Measurements from ENCODE around the gene B3GNT7.
A peak's percentile ranks its signal among the peaks of the same experiment; 100 is the strongest.

The B3GNT7 gene

DNA sequence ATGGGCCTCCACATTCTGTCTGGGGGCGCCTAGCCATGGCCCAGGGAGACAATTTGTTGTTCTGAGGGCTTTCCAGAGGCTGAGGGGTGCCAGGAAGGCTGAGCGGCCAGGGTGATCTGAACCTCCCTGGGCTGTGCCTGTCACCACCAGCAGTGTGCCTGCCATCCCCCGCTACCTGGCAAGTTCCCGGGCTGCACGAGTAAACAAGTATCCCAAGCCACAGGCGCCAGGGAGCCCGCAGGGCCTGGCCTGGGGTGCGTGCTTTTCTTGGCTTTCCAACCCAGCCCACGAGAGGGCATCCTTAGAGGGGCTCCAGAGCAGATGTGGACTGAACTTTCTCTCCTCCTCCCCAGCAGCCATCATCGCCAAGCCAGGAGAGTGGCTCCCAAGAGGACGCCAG lies 35.1 kb upstream of the B3GNT7 start:
- TF ChIP-seq POLR2AphosphoS5 (IDR thresholded peaks at IDR 0.05; ENCODE audit: low read depth) = no peak
- no peaks in the 10 kb centered on the region for H3K27me3 ChIP-seq (ENCODE audit: insufficient read depth, poor library complexity, severe bottlenecking)
- no peak overlapping the region for H3K4me3 ChIP-seq (replicated peaks; ENCODE audit: insufficient read depth, low read length)
- no peak for DNase-seq (ENCODE audit: low read depth in 1 of 2, low spot score in 1 of 2)
- peak overlapping the region; percentile 94 for H3K27ac ChIP-seq (replicated peaks)

DNA sequence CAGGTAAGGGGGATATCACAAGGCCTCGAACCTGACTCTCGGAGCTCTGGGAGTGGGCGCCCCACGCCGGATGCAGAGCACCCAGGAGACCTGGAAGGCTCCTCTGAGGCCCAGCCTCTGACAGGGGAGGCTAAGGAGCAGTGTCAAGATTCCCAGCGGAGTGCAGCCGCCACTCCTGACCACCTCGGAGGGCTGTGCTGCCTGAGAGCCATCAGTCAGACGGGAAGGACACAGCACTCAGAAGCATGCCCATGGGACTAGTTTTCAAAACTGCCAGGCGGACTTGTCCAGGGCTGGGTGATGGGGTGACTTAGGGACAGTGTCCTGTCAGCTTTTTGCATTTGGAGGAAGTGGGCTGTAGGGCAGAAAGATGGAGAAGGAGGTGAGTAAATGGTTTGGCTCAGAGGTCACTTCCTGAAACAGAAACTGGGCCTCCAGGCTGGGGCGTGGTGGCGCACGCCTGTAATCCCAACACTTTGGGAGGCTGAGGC lies 34.6 kb upstream of the B3GNT7 start:
- TF ChIP-seq SPI1 (IDR thresholded peaks at IDR 0.05; ENCODE audit: borderline replicate concordance, low read depth) = peak; percentile 79
- no peak for TF ChIP-seq CTCF (IDR thresholded peaks at IDR 0.05; ENCODE audit: insufficient read depth, low read length)
- DNase-seq (ENCODE audit: low read depth in 1 of 2, low spot score in 1 of 2) = peak in 1 of 2 experiments; percentile 38
- peak overlapping the region; percentile 94 for H3K27ac ChIP-seq (replicated peaks)
- H3K4me3 ChIP-seq (replicated peaks; ENCODE audit: insufficient read depth, low read length) = no peak overlapping the region
- H3K27me3 ChIP-seq (ENCODE audit: insufficient read depth, poor library complexity, severe bottlenecking) = no peaks in the 10 kb centered on the region

DNA sequence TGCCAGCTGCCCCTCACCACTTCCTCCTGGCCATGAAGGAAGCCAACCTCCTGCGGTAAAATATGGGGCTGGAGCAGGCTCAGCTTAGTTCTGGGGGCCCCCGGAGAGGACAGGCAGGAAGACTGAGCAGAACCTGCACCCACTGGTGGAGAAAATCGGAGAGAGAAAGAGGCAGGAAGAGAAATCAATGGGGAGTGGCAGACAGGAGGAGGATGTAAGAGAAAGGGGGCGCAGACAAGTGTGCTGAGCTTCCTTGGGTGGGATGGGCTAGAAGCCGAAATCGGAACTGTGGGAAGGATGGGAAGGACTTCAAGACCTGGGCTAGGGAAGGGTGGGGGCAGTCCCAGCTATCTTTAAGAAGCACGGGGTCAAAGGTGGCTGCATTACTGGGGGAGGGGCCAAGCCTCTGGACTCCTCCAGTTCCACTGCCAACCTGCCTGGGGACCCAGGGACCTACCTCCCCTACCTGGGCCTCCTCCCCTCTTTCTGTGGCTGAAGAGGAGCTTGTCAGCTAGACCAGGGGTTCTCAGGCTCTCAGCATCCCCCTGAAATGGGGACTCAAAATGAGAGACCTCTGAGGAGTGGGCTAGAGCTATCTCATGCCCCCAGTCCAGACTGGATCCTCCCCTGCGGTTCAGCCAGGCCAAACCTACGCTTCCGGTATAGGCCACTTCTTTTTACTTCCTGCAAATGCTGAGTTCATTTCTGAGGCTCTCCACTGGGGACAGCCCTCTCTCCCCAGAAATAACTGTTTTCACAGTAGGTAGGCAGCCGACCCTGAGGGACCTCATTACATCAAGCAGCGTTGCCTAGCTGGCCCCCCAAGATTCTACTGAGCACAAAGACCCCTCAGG lies 33.6 kb upstream of the B3GNT7 start:
- DNase-seq (ENCODE audit: low read depth in 1 of 2, low spot score in 1 of 2) = peak; percentile 70 to 89
- TF ChIP-seq REST (IDR thresholded peaks at IDR 0.05; ENCODE audit: insufficient replicate concordance, low read depth) = peak; percentile 58
- TF ChIP-seq GABPA (IDR thresholded peaks at IDR 0.05; ENCODE audit: low read depth) = 0 out of 2 replicates have a peak, but pooled peaks have one; percentile 7
- TF ChIP-seq CTCF (IDR thresholded peaks at IDR 0.05; ENCODE audit: insufficient read depth, low read length) = peak; percentile 24
- TF ChIP-seq POLR2AphosphoS5 (IDR thresholded peaks at IDR 0.05; ENCODE audit: low read depth) = peak; percentile 29; the same call in 1 of the 2 replicates
- TF ChIP-seq SPI1 (IDR thresholded peaks at IDR 0.05; ENCODE audit: borderline replicate concordance, low read depth) = peak; percentile 41; the same call in 1 of the 2 replicates
- no peaks in the 10 kb centered on the region for H3K27me3 ChIP-seq (ENCODE audit: insufficient read depth, poor library complexity, severe bottlenecking)
- H3K4me3 ChIP-seq (replicated peaks; ENCODE audit: insufficient read depth, low read length) = no peak overlapping the region
- peak overlapping the region; percentile 94 for H3K27ac ChIP-seq (replicated peaks)

GRCh38 chr2:231362555-231363184 lies 32.8 kb upstream of the B3GNT7 start:
- peak in 1 of 2 experiments; percentile 30 for DNase-seq (ENCODE audit: low read depth in 1 of 2, low spot score in 1 of 2)
- peak overlapping the region; percentile 94 for H3K27ac ChIP-seq (replicated peaks)
- no peaks in the 10 kb centered on the region for H3K27me3 ChIP-seq (ENCODE audit: insufficient read depth, poor library complexity, severe bottlenecking)
- TF ChIP-seq SPI1 (IDR thresholded peaks at IDR 0.05; ENCODE audit: borderline replicate concordance, low read depth) (peak; percentile 24; the same call in 1 of the 2 replicates), POLR2AphosphoS5 (IDR thresholded peaks at IDR 0.05; ENCODE audit: low read depth) (no peak), CTCF (IDR thresholded peaks at IDR 0.05; ENCODE audit: insufficient read depth, low read length) (no peak)
- no peak overlapping the region for H3K4me3 ChIP-seq (replicated peaks; ENCODE audit: insufficient read depth, low read length)
